NCI-H1092 (cell line): ENCODE data around the gene PSAP.

Source experiments
- DNase-seq: peaks from one replicate; lab custom pipeline; 2025; lab: John Stamatoyannopoulos, UW

Gene PSAP

DNA sequence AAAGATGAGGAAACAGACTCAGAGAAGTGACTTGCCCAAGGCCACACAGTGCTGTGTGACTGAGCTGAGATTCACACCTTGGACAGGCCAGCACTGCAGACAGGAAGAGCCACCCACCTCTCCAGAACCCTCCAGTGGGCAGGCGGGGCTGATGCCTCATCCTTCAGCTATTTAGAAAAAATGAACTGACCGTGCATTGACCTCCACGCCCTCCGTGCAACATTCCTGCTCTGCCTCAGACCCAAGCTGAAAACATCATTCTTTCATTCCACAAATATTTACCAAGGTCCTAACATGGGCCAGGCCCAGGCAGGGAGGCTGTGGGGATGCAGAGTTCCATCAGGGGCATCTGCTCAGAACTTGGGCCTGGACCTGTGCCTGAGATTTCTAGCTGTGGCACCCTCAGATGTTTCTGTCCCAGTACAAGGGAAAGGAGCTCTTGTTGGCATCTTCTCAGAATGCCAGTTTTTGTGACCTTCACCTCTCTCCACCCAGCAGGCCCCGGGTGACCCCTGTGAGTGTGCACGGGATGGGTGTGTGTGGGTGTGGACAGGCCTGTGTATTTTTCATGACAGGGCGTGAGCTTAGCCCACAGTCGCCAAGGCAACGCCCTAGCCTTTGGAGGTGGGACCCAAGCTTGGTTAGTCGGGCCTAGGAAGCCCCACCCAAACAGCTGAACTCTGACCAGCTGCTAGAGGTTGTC, 84.2 kb downstream of the PSAP start:
- DNase-seq = no peak
